Measurements from ENCODE around the gene SPEF2.
"Not testable (repeated sequence)": the region's sequence is repeated elsewhere in the genome, so short reads cannot be mapped to it uniquely, and the experiment has no call there.

Gene SPEF2

DNA sequence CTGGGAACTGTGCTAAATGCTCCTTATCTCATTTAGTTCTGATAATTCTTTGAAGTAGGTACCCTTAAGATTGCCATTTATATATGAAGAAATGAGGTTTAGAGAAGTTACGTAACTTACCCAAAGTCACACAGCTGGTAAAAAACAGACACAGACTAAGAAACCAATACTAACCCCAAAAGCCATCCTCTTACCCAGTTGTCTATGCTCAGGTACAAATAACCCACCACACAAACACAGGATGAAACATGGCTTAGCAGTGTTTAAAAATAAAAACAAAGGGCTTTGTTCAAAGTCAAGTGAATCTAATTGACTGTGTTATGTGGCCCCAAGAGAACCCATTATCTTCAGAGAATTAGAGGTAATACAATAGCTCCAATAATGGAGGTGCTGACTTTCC lies 202.0 kb downstream of the SPEF2 start:
- DNase-seq (ENCODE audit: low spot score), result no peak

DNA sequence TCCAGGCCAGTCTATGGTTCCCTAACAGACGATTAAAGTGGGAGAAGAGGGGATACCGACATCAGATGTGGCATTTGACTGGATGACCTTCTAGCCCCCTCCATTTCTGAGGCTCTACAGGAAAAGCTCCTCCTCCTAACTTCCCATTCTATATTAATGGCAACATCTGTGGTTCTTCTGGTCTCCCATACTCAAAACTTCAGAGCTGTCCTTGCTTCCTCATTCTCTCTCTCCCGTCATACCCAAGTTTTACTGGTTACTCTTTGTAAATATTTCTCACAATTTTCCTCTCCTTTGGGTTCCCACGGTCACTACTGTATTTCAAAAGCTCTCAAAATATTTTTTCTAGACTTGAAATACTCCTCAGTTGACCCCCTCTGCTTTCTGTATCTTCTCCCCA lies 203.1 kb downstream of the SPEF2 start:
- DNase-seq (ENCODE audit: low spot score), result no peak

DNA sequence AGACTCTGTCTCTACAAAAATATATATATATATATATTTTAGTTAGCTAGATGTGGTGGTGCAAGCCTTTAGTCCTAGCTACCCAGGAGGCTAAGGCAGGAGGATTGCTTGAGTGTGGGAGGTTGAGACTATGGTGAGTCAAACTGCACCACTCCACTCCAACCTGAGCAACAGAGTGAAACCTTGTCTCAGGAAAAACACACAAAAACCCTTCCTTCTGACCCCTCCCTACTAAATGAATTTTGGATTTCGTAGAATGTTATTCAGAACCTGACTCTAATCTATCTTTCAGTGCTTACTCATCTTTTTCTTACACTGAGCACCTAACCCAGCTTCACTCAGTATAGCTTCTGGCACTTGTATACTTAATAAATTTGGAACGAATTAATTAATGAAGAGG lies 203.8 kb downstream of the SPEF2 start:
- no peak for DNase-seq (ENCODE audit: low spot score)

DNA sequence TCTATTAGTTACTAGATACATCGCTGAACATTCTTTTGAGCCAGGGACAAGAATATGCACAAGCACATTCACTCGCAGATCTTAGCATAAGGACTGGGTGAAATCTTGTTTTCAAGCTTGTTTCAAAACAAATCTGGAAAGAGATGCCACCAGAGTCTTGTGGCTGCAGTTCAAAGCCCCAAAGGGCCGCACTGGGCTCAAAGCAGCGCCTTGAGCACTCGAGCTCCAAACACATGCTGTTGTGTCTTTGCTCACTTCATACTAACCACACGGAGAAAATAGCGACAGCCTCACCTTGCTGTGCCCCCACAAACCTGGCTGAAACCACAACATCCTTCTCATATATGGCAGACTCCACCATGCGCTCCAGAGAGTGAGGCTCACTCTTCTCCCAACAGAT lies 204.8 kb downstream of the SPEF2 start:
- no peak for DNase-seq (ENCODE audit: low spot score)

DNA sequence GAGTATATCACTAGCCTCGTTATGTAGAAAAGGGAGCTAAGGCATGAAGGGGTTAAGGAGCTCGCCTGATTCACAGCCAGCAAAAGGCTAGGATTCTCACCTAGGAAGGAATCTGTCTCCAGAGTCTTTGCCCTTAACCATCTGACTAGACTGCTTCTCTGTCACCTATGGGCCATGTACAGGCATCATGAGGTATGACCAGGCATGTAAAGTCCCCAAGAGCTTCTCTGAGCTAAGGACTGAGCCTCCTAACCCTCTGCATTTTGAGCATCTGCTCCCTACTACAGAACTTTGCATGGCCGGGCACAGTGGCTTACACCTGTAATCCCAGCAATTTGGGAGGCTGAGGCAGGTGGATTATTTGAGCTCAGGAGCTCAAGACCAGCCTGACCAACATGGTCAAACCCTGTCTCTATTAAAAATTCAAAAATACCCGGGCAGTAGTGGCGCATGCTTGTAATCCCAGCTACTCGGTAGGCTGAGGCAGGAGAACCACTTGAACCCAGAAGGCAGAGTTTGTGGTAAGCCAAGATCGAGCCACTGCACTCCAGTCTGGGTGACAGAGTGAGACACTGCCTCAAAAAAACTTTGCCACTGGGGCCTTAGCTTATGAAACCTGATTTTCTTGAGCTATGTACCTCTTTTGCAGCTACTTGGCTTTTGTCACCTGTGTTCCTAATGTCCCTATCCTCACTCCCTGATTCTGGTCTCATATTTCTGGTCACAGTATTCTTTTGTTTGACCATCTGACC lies 205.9 kb downstream of the SPEF2 start:
- no peak for DNase-seq (ENCODE audit: low spot score)

DNA sequence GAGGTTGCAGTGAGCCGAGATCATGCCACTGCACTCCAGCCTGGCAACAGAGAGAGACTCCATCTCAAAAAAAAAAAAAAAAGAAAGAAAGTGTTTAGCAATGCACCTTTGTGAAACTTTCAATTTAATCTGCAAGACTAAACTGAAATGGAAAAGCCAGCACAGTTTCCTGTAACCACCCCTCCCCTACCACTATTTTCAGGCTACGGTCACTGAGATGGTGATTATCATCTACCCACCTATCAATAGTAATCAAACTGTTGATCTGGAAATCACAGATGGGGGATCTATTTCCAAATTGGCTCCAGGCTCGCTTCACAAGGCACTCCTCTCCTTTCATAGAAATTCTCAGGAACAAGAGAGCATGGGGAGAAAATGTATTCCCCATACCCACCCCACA lies 208.4 kb downstream of the SPEF2 start:
- DNase-seq (ENCODE audit: low spot score), result no peak

DNA sequence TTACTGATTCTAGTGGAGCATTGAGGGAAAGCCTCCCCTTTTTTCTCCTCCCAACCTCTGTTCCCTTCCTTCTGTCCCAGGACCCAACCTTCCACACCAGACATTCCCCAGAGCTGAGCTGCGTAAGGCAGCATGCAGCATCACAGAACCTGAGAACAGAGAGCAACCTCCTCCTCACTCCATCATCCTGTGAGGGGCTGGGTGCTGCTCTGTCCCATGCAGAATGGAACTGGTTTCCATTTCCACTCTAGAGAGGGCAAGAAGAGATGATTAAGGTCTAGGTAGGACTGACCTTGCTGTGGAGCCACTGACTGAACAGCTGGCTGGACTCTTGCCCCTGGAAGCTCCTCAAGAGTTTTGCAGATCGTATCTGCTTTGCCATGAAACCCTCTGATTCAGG lies 208.9 kb downstream of the SPEF2 start:
- no peak for DNase-seq (ENCODE audit: low spot score)

DNA sequence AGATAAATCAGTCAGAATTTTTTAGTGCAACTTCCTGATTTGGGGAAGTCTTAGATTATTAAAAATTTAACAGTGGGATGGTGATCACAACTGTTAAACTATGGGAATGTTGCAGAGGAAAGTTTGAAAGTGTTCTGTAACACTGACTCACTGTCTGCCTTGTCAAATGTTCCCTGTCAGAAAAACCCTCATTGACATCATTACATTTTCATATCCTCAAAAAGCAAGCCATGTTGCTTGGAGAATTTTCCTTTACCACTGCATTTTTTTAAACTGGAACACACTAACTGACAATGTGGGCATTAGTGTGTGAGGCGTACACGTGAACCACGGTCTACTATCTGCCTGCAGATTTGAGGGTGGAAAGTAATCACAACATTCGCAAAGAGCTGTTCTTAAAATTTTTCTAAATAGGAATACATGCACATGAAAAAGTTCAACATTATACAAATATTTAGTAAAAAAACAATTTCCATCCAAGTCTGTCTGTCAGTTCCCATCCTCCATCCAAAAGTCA lies 210.5 kb downstream of the SPEF2 start:
- no peak for DNase-seq (ENCODE audit: low spot score)

DNA sequence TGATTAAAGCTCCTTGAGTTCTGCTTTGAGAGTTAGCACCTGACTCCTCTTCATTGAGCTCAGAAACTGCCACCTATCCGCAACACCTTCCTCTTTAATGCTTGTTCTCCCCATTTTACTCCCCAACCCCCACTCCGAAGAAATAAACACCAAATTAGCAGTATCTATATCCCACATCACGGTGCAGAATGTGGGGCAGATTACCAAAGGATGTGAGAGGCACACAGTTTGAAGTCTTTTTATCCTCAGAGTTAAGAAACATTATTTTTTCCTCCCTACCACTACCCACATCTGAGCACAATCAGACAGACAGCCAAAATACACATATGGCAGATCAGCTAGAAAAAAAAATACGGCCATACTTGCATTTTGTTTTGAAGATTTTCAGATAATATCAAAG lies 212.9 kb downstream of the SPEF2 start:
- DNase-seq (ENCODE audit: low spot score), result no peak

DNA sequence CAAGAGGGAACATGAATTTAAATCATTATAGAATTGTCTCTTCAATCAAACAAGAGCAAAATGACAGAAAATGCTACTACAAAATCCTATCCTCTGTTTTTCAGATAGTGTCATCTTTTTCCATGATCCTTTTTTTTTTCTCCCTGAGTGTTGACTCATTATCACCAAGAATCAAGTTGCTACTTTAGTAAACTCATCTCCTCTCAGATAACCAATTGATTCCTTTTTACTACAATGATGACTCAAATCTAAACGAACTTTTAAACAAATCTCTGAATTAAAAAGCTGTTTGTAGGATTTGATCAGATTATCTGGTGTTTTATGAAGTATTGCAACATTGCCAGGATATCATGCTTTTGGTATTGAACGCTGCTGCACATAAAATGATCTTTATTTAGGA lies 215.1 kb downstream of the SPEF2 start:
- no peak for DNase-seq (ENCODE audit: low spot score)

DNA sequence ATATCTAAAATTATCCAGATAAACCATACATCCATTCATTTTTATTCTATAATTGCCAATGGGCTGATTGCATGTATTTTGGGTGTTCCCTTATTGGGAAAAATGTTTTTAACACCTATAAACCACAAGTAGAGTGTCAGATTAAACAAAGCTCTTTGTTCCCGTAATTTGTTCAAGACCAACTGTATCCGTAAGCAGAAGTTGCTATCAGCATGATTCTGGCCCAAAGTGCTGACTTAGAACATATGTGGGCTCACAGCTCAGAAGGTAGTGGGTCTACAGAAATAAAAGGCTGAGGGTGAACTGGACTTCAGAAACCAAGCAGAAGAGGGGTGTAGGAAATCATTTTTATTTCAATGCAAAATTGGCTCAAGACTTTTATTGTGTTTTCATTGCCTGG lies 215.6 kb downstream of the SPEF2 start:
- DNase-seq (ENCODE audit: low spot score), result no peak

DNA sequence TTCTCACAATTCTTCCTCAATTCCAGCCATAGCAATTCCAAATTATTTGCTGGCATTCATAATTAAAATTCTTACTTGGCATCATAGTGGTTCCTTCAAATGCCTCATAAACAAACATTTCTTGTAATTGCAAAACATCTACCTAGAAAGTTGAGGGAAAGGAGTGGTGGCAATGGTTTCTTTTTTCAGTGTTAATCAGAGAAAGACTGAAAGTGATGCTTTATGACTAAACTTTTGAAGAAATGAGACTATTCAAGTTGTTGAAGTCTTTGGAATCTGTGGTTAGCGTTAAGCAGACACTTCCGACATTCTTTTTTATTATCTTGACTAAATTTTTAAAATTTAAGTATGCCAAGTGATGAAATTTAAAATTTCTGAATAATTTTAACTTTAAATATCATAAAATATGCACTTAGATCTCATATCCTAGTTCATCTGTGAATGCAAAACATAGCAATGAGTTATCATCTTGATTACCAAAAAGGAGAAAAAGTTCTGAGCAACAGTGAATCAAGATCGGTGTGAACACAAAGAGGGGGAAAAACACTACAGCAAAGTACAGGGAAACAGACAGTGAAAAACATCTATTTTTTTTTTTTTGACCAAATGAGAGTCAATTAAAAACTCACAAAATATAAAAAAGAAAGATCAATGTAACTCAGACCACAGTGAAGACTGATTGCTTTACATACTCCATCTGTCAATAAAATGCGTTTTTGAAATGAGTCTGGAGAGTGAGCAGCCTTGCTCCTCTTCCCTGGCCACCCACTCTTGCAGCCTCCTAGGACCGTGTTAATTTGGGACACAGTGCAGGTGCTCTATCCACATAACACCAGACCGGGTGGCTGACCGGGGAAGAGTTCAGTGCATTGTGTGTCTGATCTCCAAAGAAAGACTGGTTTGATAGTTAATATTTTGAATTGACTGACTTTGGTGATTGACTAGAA lies 218.4 kb downstream of the SPEF2 start:
- no peak for DNase-seq (ENCODE audit: low spot score)

DNA sequence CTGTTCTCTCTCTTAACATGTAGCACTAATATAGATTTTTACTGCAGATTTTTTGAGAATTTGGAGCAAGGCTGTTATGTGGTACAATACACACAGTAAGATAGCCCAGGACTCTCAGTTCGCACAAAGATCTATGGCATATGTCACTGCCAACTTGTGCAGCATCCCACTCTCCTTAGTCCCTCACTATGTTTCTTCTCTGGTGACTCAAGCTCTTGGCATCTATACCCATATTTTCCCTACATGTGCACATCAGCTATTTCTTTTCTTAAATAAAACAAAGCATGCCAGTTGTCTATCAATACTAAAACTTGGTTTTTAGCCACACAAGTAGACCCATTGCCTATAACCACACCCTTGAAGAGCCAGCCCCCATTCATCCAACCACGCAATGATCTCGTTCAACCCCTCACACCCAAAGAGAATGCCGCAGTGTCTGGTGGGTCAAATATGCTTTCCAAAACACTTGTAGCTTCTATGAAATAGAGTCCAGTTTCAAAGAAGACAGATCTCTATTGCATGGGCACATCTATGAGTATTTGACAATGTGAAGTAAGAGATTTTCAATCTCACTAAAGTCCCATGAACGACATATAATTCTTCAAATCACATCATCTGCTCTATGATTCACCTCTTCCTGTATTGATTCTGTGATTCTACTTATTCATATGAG lies 220.8 kb downstream of the SPEF2 start:
- no peak for DNase-seq (ENCODE audit: low spot score)

DNA sequence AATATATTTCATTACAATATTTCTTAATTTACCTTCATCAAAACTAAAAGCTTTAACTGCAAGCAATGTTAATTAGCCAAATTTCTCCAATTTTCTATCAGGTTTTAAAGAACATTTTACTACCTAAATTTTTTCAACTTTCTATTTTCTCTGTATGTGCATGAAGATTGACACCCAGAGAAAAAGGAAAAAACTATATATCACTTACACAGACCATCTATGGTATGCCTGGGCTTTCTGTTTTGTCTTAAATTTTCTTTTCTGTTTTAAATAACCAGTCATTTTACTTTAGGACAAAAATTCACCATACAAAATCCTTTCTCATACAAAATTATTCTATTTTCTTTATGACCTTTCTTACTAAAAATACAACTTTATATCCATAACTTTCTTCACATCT lies 225.2 kb downstream of the SPEF2 start:
- no peak for DNase-seq (ENCODE audit: low spot score)

DNA sequence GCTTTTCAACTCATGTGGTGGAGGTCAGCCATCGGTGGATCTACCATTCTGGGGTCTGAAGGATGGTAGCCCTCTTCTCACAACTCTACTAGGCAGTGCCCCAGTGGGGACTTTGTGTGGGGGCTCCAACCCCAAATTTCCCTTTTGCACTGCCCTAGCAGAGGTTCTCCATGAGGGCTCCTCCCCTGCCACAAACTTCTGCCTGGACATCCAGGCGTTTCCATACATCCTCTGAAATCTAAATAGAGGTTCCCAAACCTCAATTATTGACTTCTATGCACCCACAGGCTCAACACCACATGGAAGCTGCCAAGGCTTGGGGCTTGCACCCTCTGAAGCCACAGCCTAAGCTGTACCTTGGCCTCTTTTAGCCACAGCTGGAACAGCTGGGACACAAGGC lies 227.8 kb downstream of the SPEF2 start:
- not testable (repeated sequence) for DNase-seq (ENCODE audit: low spot score)

DNA sequence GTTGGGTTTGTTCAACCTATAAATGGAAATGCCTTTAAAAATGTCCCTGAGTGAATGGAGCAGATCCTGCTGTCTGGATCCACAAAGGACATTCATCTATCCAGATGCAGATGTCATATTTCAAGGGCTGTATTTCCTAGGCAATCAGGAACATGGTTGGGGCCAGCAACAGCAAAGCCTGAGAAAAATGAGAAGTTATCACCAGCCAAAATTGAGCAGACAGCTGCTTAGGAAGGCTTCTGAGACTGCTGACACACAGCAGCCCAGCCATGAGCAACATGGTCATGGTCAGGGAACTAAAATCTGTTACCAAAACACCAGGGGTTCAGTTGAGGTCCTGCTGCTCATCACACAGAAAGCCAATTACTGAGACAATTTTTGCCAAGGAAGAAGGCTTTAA lies 229.8 kb downstream of the SPEF2 start:
- DNase-seq (ENCODE audit: low spot score), result no peak

DNA sequence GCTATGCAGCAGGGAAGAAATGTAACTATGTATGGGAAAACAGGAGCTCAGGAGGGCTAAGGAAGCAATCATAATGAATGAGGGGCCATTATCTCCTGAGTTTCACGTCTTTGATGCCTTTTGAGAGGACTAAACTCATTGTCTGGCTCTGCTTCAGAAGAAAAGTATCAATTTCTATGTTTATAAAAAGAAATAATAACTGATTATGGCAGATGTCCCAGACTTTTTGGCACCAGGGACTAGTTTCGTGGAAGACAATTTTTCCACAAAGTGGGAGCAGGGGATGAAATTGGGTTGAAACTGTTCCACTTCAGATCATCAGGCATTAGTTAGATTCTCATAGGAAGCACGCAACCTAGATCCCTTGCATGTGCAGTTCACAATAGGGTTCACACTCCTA lies 230.3 kb downstream of the SPEF2 start:
- no peak for DNase-seq (ENCODE audit: low spot score)

DNA sequence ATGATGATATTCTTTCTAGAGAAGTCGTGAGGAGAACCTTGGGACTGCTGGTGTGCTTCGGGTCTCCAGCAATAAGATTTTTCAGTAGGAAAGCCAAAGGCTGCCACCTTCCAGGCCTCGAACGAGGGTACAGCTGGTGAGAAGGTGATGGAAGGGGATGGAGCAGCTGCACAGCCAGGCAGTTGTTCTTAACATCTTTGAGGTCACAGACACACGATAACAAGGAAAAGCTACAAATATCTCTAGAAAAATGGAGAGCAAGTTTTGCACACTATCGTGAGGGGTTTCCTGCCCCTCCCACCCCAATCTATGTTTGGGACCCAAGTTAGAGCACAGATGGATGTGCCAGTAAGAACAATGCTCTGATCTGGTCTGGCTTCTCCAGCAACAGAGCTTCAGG lies 232.2 kb downstream of the SPEF2 start:
- DNase-seq (ENCODE audit: low spot score), result no peak

DNA sequence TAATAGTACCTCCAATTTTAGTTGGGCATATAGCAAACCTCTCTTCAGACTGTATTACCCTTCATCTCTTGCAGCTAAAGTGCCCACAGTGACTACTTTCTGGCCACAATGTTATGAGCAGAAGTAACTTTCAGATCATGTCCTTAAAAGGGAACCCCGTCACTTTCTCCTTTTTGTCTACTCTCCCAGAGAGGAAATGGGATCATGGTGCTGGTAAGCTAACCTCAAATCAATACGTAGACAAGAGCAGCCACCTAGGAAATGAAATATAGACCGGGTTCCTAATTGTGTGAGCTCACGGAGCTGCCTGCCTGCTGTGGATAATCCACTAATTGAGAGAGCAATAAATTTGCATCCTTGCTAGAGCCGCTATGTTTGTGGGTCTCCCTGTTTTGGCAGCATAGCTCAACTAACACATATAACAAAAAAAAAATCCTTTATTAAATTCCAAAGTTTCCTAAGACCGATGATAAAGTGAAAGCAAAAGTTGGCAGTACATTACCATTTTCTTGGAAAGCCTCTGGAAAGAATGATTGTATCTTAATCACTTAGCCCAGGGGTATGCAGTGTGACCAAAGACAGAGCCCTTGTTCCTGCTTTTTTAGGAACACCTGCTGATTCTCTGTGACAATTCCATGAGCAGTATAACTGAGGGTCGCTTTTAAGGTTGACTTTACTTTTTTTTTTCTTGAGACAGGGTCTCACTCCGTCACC lies 233.5 kb downstream of the SPEF2 start:
- no peak for DNase-seq (ENCODE audit: low spot score)

DNA sequence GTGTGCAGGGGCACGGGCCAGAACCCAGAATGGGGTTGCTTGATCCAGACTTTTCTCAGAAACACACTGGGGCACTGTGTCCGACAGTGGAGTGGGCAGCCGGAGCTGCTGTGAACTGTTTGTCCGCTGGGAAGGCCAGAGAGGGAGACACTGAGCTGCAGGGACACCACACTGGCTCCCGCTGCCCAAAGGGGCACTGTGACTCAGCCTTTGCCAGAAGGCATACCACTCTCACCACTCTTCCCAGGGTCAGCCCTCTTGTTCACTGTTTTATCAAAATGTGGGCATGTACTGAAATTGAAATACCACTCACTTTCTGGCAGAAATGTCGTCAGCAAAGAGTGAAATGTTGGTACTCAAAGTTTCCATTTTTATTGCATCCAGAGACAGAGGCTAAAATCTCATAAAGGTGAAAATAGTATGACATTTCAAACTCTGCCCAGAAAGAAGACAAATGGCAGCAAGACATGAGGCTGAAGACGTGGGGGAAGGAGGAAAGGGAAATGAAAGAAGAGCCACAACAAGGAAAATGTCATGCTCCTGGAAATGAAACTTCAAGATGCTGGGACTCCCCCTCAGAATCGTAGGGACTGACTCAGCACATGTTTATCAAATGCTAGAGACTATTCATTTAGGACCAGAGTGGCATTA lies 234.5 kb downstream of the SPEF2 start:
- no peak for DNase-seq (ENCODE audit: low spot score)

DNA sequence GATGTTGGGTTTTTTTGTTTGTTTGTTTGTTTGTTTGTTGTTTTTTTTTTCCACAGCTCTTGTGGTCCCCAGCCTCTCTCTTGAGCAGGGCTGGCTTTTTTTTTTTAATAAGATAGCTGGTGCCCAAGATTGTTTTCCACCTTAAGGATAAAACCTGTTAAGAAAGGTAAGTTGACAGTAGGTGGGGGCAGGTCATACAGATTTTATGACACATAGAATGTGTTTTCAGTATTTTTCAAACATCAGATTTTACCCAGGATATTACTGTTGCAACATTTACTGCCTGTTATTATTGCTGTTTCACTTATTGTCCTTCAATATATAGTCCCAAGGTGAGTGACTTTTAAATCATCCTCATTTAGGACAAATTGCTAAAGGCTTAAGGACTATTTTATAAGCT lies 235.1 kb downstream of the SPEF2 start:
- DNase-seq (ENCODE audit: low spot score), result no peak

Data from SW480 (cell line).